ENCODE results near the gene CEACAM21.

Gene CEACAM21

GRCh38 chr19:41575998-41576397, at the start of gene CEACAM21:
Gene CEACAM21 (plus strand): TSS chr19:41576166. CDS start chr19:41576275, 109 bp downstream.
- H3K4me1 ChIP-seq (ENCODE audit: control insufficient read depth, insufficient read depth, low read length), result no peaks in the 10 kb centered on the region
- peaks cover 38% of the 10 kb centered on the region for H3K9me3 ChIP-seq (ENCODE audit: control insufficient read depth, insufficient read depth, low read length)
- no peaks in the 10 kb centered on the region for H3K36me3 ChIP-seq (ENCODE audit: control insufficient read depth, insufficient read depth, low read length)
- no peak within 1 kb of the TSS for H3K27ac ChIP-seq (ENCODE audit: low read depth, low read length)
- no peak within 1 kb of the TSS for H3K4me3 ChIP-seq (ENCODE audit: low read depth, low read length)
- H3K27me3 ChIP-seq (ENCODE audit: control insufficient read depth, insufficient read depth, low read length), result no peaks in the 10 kb centered on the region
- H3K9ac ChIP-seq (ENCODE audit: low read depth, low read length), result no peak within 1 kb of the TSS

- Histone ChIP-seq H3K9ac (ENCODE audit: low read depth, low read length) (no peak overlapping the region), H3K9me3 (ENCODE audit: control insufficient read depth, insufficient read depth, low read length) (peaks cover 7% of the 10 kb centered on the region; the same call in 1 of the 2 replicates), H3K4me3 (ENCODE audit: low read depth, low read length) (no peak overlapping the region), H3K36me3 (ENCODE audit: control insufficient read depth, insufficient read depth, low read length) (no peaks in the 10 kb centered on the region), H3K4me1 (ENCODE audit: control insufficient read depth, insufficient read depth, low read length) (no peaks in the 10 kb centered on the region), H3K27ac (ENCODE audit: low read depth, low read length) (no peak overlapping the region), H3K27me3 (ENCODE audit: control insufficient read depth, insufficient read depth, low read length) (peaks cover 32% of the 10 kb centered on the region)
Observed at GRCh38 chr19:41527089-41527488, 48.9 kb upstream of the CEACAM21 start.

- Histone ChIP-seq H3K4me1 (ENCODE audit: control insufficient read depth, insufficient read depth, low read length) (no peaks in the 10 kb centered on the region), H3K4me3 (ENCODE audit: low read depth, low read length) (no peak overlapping the region), H3K9me3 (ENCODE audit: control insufficient read depth, insufficient read depth, low read length) (peaks cover 7% of the 10 kb centered on the region; the same call in 1 of the 2 replicates), H3K27ac (ENCODE audit: low read depth, low read length) (no peak overlapping the region), H3K9ac (ENCODE audit: low read depth, low read length) (no peak overlapping the region), H3K36me3 (ENCODE audit: control insufficient read depth, insufficient read depth, low read length) (no peaks in the 10 kb centered on the region), H3K27me3 (ENCODE audit: control insufficient read depth, insufficient read depth, low read length) (peaks cover 22% of the 10 kb centered on the region)
Observed at GRCh38 chr19:41528106-41528505, 47.9 kb upstream of the CEACAM21 start.

- no peak overlapping the region for H3K9ac ChIP-seq (ENCODE audit: low read depth, low read length)
- H3K27me3 ChIP-seq (ENCODE audit: control insufficient read depth, insufficient read depth, low read length), result peaks cover 7% of the 10 kb centered on the region; the same call in 1 of the 2 replicates
- H3K4me3 ChIP-seq (ENCODE audit: low read depth, low read length), result no peak overlapping the region
- no peaks in the 10 kb centered on the region for H3K36me3 ChIP-seq (ENCODE audit: control insufficient read depth, insufficient read depth, low read length)
- no peak overlapping the region for H3K27ac ChIP-seq (ENCODE audit: low read depth, low read length)
- no peaks in the 10 kb centered on the region for H3K4me1 ChIP-seq (ENCODE audit: control insufficient read depth, insufficient read depth, low read length)
- H3K9me3 ChIP-seq (ENCODE audit: control insufficient read depth, insufficient read depth, low read length), result peaks cover 7% of the 10 kb centered on the region; the same call in 1 of the 2 replicates
Observed at GRCh38 chr19:41529484-41530183, 46.3 kb upstream of the CEACAM21 start.

GRCh38 chr19:41530184-41530534, 45.8 kb upstream of the CEACAM21 start:
- no peaks in the 10 kb centered on the region for H3K4me1 ChIP-seq (ENCODE audit: control insufficient read depth, insufficient read depth, low read length)

GRCh38 chr19:41530761-41531301, 45.1 kb upstream of the CEACAM21 start:
- H3K4me3 ChIP-seq (ENCODE audit: low read depth, low read length), result no peak overlapping the region
- no peaks in the 10 kb centered on the region for H3K4me1 ChIP-seq (ENCODE audit: control insufficient read depth, insufficient read depth, low read length)
- no peaks in the 10 kb centered on the region for H3K27me3 ChIP-seq (ENCODE audit: control insufficient read depth, insufficient read depth, low read length)

More at GRCh38 chr19:41530184-41530534, 45.8 kb upstream of the CEACAM21 start:
- Histone ChIP-seq H3K36me3 (ENCODE audit: control insufficient read depth, insufficient read depth, low read length) (no peaks in the 10 kb centered on the region), H3K27me3 (ENCODE audit: control insufficient read depth, insufficient read depth, low read length) (peaks cover 2% of the 10 kb centered on the region; the same call in 1 of the 2 replicates), H3K27ac (ENCODE audit: low read depth, low read length) (no peak overlapping the region), H3K9me3 (ENCODE audit: control insufficient read depth, insufficient read depth, low read length) (peaks cover 7% of the 10 kb centered on the region; the same call in 1 of the 2 replicates), H3K9ac (ENCODE audit: low read depth, low read length) (no peak overlapping the region), H3K4me3 (ENCODE audit: low read depth, low read length) (no peak overlapping the region)

GRCh38 chr19:41531438-41532311, 44.3 kb upstream of the CEACAM21 start:
- H3K4me1 ChIP-seq (ENCODE audit: control insufficient read depth, insufficient read depth, low read length), result no peaks in the 10 kb centered on the region
- H3K9me3 ChIP-seq (ENCODE audit: control insufficient read depth, insufficient read depth, low read length), result peaks cover 7% of the 10 kb centered on the region; the same call in 1 of the 2 replicates
- H3K27me3 ChIP-seq (ENCODE audit: control insufficient read depth, insufficient read depth, low read length), result no peaks in the 10 kb centered on the region
- no peak overlapping the region for H3K27ac ChIP-seq (ENCODE audit: low read depth, low read length)
- H3K4me3 ChIP-seq (ENCODE audit: low read depth, low read length), result no peak overlapping the region
- no peak overlapping the region for H3K9ac ChIP-seq (ENCODE audit: low read depth, low read length)
- no peaks in the 10 kb centered on the region for H3K36me3 ChIP-seq (ENCODE audit: control insufficient read depth, insufficient read depth, low read length)

More at GRCh38 chr19:41530761-41531301, 45.1 kb upstream of the CEACAM21 start:
- Histone ChIP-seq H3K9ac (ENCODE audit: low read depth, low read length) (no peak overlapping the region), H3K27ac (ENCODE audit: low read depth, low read length) (no peak overlapping the region), H3K9me3 (ENCODE audit: control insufficient read depth, insufficient read depth, low read length) (peaks cover 7% of the 10 kb centered on the region; the same call in 1 of the 2 replicates), H3K36me3 (ENCODE audit: control insufficient read depth, insufficient read depth, low read length) (no peaks in the 10 kb centered on the region)

GRCh38 chr19:41532526-41532925, 43.4 kb upstream of the CEACAM21 start:
- H3K4me1 ChIP-seq (ENCODE audit: control insufficient read depth, insufficient read depth, low read length), result no peaks in the 10 kb centered on the region
- H3K27ac ChIP-seq (ENCODE audit: low read depth, low read length), result no peak overlapping the region

GRCh38 chr19:41533671-41534215, 42.2 kb upstream of the CEACAM21 start:
- H3K9me3 ChIP-seq (ENCODE audit: control insufficient read depth, insufficient read depth, low read length), result peaks cover 4% of the 10 kb centered on the region; the same call in 1 of the 2 replicates
- H3K4me1 ChIP-seq (ENCODE audit: control insufficient read depth, insufficient read depth, low read length), result no peaks in the 10 kb centered on the region
- H3K4me3 ChIP-seq (ENCODE audit: low read depth, low read length), result no peak overlapping the region
- H3K36me3 ChIP-seq (ENCODE audit: control insufficient read depth, insufficient read depth, low read length), result no peaks in the 10 kb centered on the region
- H3K27ac ChIP-seq (ENCODE audit: low read depth, low read length), result no peak overlapping the region
- no peaks in the 10 kb centered on the region for H3K27me3 ChIP-seq (ENCODE audit: control insufficient read depth, insufficient read depth, low read length)
- no peak overlapping the region for H3K9ac ChIP-seq (ENCODE audit: low read depth, low read length)

More at GRCh38 chr19:41532526-41532925, 43.4 kb upstream of the CEACAM21 start:
- Histone ChIP-seq H3K36me3 (ENCODE audit: control insufficient read depth, insufficient read depth, low read length) (no peaks in the 10 kb centered on the region), H3K9ac (ENCODE audit: low read depth, low read length) (no peak overlapping the region), H3K9me3 (ENCODE audit: control insufficient read depth, insufficient read depth, low read length) (peaks cover 7% of the 10 kb centered on the region; the same call in 1 of the 2 replicates), H3K4me3 (ENCODE audit: low read depth, low read length) (no peak overlapping the region), H3K27me3 (ENCODE audit: control insufficient read depth, insufficient read depth, low read length) (no peaks in the 10 kb centered on the region)

- Histone ChIP-seq H3K36me3 (ENCODE audit: control insufficient read depth, insufficient read depth, low read length) (no peaks in the 10 kb centered on the region), H3K27ac (ENCODE audit: low read depth, low read length) (no peak overlapping the region), H3K9me3 (ENCODE audit: control insufficient read depth, insufficient read depth, low read length) (no peaks in the 10 kb centered on the region; the same call in 1 of the 2 replicates), H3K9ac (ENCODE audit: low read depth, low read length) (no peak overlapping the region), H3K27me3 (ENCODE audit: control insufficient read depth, insufficient read depth, low read length) (no peaks in the 10 kb centered on the region), H3K4me3 (ENCODE audit: low read depth, low read length) (no peak overlapping the region), H3K4me1 (ENCODE audit: control insufficient read depth, insufficient read depth, low read length) (no peaks in the 10 kb centered on the region)
Observed at GRCh38 chr19:41535029-41535622, 40.8 kb upstream of the CEACAM21 start.
